Neural progenitor cell (in vitro differentiated cells): Measurements from ENCODE around the gene LCP1.

Experiments used
- EZH2 ChIP-seq: fragments of 200-600 bp; sonication (generic); IDR thresholded peaks from 2 replicates; pipeline ENCODE4 v1.6.1; 2017; ENCODE audit warnings: antibody characterized with exemption, mild to moderate bottlenecking, moderate library complexity
- TF ChIP-seq, protein P1 (sequence below): fragments of 200-600 bp; sonication (generic); IDR thresholded peaks from 2 replicates; pipeline ENCODE4 v1.5.1; 2017; ENCODE audit warnings: antibody characterized with exemption, mild to moderate bottlenecking

DNA sequence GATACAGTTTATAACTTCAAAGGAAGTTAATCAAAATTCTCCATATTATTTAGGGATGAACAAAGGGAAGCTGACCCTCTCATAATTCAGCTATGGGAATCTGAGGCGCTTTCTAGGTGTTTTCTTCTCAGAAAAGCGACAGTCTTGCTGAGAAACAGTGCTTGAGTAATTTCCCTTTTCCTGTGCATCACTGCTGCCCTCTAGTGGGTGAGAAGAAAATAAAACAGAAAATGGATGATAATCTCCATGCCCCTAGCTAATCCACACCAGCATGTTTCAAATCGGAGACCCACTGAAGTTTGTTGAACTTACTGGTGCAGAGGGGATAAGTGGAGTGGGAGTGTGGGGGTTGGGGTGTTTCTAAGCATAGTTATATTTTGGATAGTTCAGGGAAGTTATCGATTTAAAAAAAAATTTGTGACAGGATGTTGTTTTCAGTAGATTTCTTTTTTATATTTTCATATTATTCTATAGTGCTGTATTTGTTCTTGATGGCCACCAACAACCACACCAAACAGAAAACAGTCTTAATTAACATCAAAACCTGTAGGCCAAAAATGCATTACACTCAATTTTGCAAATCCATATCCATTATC, 21.4 kb downstream of the LCP1 start:
- TF ChIP-seq, protein P1, sequence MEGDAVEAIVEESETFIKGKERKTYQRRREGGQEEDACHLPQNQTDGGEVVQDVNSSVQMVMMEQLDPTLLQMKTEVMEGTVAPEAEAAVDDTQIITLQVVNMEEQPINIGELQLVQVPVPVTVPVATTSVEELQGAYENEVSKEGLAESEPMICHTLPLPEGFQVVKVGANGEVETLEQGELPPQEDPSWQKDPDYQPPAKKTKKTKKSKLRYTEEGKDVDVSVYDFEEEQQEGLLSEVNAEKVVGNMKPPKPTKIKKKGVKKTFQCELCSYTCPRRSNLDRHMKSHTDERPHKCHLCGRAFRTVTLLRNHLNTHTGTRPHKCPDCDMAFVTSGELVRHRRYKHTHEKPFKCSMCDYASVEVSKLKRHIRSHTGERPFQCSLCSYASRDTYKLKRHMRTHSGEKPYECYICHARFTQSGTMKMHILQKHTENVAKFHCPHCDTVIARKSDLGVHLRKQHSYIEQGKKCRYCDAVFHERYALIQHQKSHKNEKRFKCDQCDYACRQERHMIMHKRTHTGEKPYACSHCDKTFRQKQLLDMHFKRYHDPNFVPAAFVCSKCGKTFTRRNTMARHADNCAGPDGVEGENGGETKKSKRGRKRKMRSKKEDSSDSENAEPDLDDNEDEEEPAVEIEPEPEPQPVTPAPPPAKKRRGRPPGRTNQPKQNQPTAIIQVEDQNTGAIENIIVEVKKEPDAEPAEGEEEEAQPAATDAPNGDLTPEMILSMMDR, result peak; percentile 84
- TF ChIP-seq EZH2, result no peak
